MCF 10A (cell line): ENCODE measurements around the gene LAMB4. TPM values are rescaled to one million over a fixed set of nuclear protein-coding genes. Genes with fewer than 3 reads are reported as not detected.

Experiments used
- BruUV-seq: library from RNA; stranded (reverse); fragments of 400-500 nt; replicated peaks from 2 replicates; lab custom pipeline; 2021; lab: Mats Ljungman, UMichigan
- CTCF ChIA-PET: fragments of 300-600 bp; sonication (Branson Sonifier 250); formaldehyde crosslinking; extraction: SDS; loops from one replicate; lab custom pipeline; 2021; ENCODE audit warnings: antibody characterized with exemption, inconsistent platforms; lab: Yijun Ruan, JAX
- POLR2A ChIA-PET: fragments of 300-600, 350-650 bp; sonication (Branson Sonifier 250); formaldehyde crosslinking; extraction: SDS; loops from one replicate; lab custom pipeline; 2020; ENCODE audit warnings: antibody characterized with exemption, inconsistent platforms; lab: Yijun Ruan, JAX
- DNase-seq: peaks from one replicate; pipeline ENCODE4 v3.0.0-alpha.2; 2018; ENCODE audit not compliant: unreplicated experiment
- H3K27ac Mint-ChIP-seq: one replicate; pipeline ENCODE4 v1.8.0; 2022; ENCODE audit warnings: mild to moderate bottlenecking, low read depth, mixed read lengths; ENCODE audit not compliant: unreplicated experiment
- H3K27me3 Mint-ChIP-seq: one replicate; pipeline ENCODE4 v1.8.0; 2022; ENCODE audit warnings: mixed read lengths; ENCODE audit not compliant: insufficient read depth, unreplicated experiment
- H3K36me3 Mint-ChIP-seq: one replicate; pipeline ENCODE4 v1.8.0; 2022; ENCODE audit warnings: mild to moderate bottlenecking, moderate library complexity, mixed read lengths; ENCODE audit not compliant: insufficient read depth, unreplicated experiment
- H3K4me1 Mint-ChIP-seq: one replicate; pipeline ENCODE4 v1.8.0; 2022; ENCODE audit warnings: mixed read lengths; ENCODE audit not compliant: insufficient read depth, unreplicated experiment
- H3K4me3 Mint-ChIP-seq: one replicate; pipeline ENCODE4 v1.8.0; 2022; ENCODE audit warnings: mild to moderate bottlenecking, moderate library complexity, mixed read lengths; ENCODE audit not compliant: unreplicated experiment
- H3K9me3 Mint-ChIP-seq: one replicate; pipeline ENCODE4 v1.8.0; 2022; ENCODE audit warnings: mixed read lengths; ENCODE audit not compliant: unreplicated experiment
- intact Hi-C: fragments of 100-400 bp; cut with micrococcal nuclease; formaldehyde crosslinking; loops from 2 replicates; pipeline ENCODE4 v1.14.1; 2022
- total RNA-seq: library from RNA; stranded (reverse); gene quantifications from 2 replicates; pipeline ENCODE4 v1.2.3, GENCODE V29; 2022
- TF ChIP-seq, protein P1 (sequence below): fragments of 200-600 bp; IDR thresholded peaks from one replicate; pipeline ENCODE4 v1.8.0; 2022; ENCODE audit warnings: antibody characterized with exemption, mild to moderate bottlenecking; ENCODE audit not compliant: unreplicated experiment

The LAMB4 gene
- total RNA-seq, 1 experiment from 2014 or later = 0.35 TPM

DNA sequence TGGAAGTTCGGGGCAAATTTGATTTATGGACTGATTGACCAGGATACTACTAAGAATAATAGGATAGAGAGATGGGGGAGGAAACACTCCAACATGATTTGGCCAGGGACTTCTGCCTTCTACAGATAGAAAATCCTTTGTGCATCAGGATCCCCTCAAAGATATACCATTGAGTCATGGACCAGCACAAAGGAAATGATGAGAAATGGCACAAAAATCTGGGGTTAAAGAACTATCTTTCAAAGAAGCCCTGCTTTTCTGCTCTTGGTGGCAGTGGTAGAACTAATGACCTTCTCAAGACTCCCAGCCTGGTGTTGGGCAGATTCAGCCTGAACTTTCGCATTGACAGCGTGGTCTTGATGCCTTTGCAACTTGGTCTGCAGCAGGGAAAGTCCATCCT is 99.6 kb downstream of the LAMB4 start:
- no peaks in the 10 kb centered on the region for H3K27me3 Mint-ChIP-seq
- ChIA-PET POLR2A (interaction anchor here (0.6 kb wide), 1 partner anchor 82 kb away, joined by 4 read pairs; no protein-coding TSS in a partner anchor), CTCF (no interaction called here)
- BruUV-seq = no TSS peak
- no peak for DNase-seq
- no peaks in the 10 kb centered on the region for H3K9me3 Mint-ChIP-seq
- H3K36me3 Mint-ChIP-seq = no peaks in the 10 kb centered on the region
- no peak overlapping the region for H3K27ac Mint-ChIP-seq
- H3K4me1 Mint-ChIP-seq = peaks cover 18% of the 10 kb centered on the region
- TF ChIP-seq, protein P1, sequence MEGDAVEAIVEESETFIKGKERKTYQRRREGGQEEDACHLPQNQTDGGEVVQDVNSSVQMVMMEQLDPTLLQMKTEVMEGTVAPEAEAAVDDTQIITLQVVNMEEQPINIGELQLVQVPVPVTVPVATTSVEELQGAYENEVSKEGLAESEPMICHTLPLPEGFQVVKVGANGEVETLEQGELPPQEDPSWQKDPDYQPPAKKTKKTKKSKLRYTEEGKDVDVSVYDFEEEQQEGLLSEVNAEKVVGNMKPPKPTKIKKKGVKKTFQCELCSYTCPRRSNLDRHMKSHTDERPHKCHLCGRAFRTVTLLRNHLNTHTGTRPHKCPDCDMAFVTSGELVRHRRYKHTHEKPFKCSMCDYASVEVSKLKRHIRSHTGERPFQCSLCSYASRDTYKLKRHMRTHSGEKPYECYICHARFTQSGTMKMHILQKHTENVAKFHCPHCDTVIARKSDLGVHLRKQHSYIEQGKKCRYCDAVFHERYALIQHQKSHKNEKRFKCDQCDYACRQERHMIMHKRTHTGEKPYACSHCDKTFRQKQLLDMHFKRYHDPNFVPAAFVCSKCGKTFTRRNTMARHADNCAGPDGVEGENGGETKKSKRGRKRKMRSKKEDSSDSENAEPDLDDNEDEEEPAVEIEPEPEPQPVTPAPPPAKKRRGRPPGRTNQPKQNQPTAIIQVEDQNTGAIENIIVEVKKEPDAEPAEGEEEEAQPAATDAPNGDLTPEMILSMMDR = no peak
- intact Hi-C loops = no loop called here
- H3K4me3 Mint-ChIP-seq = no peak overlapping the region

DNA sequence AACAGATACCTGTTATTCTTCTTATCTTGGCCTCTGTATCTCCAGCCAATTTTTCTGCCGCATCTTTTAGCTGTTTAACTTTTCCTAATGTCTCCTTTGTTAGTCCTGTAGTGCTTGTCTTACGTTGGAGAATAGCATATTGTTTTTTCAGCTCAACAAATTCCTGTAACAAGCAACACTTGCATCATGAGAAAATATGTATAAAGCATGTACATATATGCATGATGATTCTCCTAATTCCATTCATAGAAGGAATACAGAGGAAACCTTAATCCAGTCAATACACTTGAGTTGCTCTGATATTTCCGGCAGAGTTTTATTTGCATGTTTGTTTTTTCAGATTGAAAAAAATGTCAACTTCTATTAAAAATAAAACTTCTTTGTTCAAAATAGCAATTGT is 101.1 kb downstream of the LAMB4 start:
- no TSS peak for BruUV-seq
- Mint-ChIP-seq H3K9me3 (no peaks in the 10 kb centered on the region), H3K27me3 (no peaks in the 10 kb centered on the region), H3K27ac (no peak overlapping the region), H3K4me1 (peaks cover 18% of the 10 kb centered on the region), H3K4me3 (no peak overlapping the region), H3K36me3 (no peaks in the 10 kb centered on the region)
- intact Hi-C loops = no loop called here
- no peak for DNase-seq
- TF ChIP-seq, protein P1 = no peak
- CTCF ChIA-PET = interaction anchor here (1.5 kb wide), 1 partner anchor 117 kb away, joined by 4 read pairs; no protein-coding TSS in a partner anchor
- POLR2A ChIA-PET = no interaction called here

DNA sequence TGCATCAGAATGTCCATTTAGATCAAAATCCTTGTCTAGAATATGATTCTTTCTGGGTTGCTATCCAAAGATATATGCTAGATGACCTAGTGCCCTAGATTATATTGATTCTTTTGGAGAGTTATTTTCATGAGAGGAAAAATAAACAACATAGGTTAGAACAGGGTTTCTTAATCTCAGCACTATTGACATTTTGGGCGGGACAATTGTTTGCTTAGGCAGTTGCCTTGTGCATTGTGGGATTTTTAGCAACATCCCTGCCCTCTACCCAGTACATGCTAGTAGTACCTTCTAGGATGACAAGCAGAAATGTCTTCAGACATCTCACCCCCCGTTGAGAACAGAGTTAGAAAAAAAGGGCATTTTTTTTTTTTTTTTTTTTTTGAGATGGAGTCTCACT is 102.0 kb downstream of the LAMB4 start:
- H3K4me1 Mint-ChIP-seq = peaks cover 18% of the 10 kb centered on the region
- DNase-seq = no peak
- CTCF ChIA-PET = no interaction called here
- no peaks in the 10 kb centered on the region for H3K36me3 Mint-ChIP-seq
- POLR2A ChIA-PET = no interaction called here
- intact Hi-C loops = no loop called here
- no peak overlapping the region for H3K27ac Mint-ChIP-seq
- no TSS peak for BruUV-seq
- H3K9me3 Mint-ChIP-seq = no peaks in the 10 kb centered on the region
- no peak overlapping the region for H3K4me3 Mint-ChIP-seq
- no peaks in the 10 kb centered on the region for H3K27me3 Mint-ChIP-seq
- TF ChIP-seq, protein P1 = no peak

DNA sequence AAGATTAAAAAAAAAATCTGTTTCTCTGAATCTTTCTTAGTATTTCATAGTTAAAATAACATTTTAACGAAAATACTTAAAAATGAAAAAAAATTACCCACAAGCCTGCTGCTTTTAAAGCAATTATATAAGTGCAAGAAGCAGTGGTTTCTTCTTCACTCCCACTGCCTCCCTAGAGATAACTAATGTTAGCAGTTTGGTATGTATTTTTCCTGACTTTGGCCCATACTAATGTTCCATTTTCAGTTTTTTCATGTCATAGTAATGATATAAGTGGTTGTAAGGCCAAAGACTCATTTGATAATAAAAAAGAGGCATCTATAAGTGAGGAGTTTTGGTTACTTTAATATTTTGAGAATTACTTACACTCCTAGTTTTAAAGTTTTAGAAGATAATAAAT is 102.9 kb downstream of the LAMB4 start:
- intact Hi-C loops = no loop called here
- Mint-ChIP-seq H3K9me3 (no peaks in the 10 kb centered on the region), H3K27me3 (no peaks in the 10 kb centered on the region), H3K4me1 (peaks cover 18% of the 10 kb centered on the region), H3K36me3 (no peaks in the 10 kb centered on the region), H3K27ac (no peak overlapping the region), H3K4me3 (no peak overlapping the region)
- no peak for DNase-seq
- TF ChIP-seq, protein P1 = no peak
- no TSS peak for BruUV-seq
- ChIA-PET POLR2A (no interaction called here), CTCF (no interaction called here)
